A549 (cell line): ENCODE data around the gene SNTG2.

Experiments
- CBX8 ChIP-seq: fragments of 200-600 bp; sonication (generic); IDR thresholded peaks from 2 replicates; pipeline ENCODE4 v1.6.1; 2016
- KDM1A ChIP-seq: fragments of 200-600 bp; sonication (generic); IDR thresholded peaks from 2 replicates; pipeline ENCODE4 v1.6.1; 2016; ENCODE audit warnings: low read depth, mild to moderate bottlenecking
- KDM5A ChIP-seq: fragments of 200-600 bp; sonication (generic); IDR thresholded peaks from 2 replicates; pipeline ENCODE4 v1.6.1; 2016; ENCODE audit warnings: antibody characterized with exemption, mild to moderate bottlenecking
- NFE2L2 ChIP-seq: fragments of 150-350 bp; conservative IDR thresholded peaks from 2 replicates; pipeline ENCODE4 v1.6.1; 2014; ENCODE audit warnings: low read length
- RAD21 ChIP-seq, 2 experiments: fragments of >200 bp in 1 of 2; sonication (Bioruptor Twin) in 1 of 2; formaldehyde crosslinking in 1 of 2; IDR thresholded peaks in 1 of 2; conservative IDR thresholded peaks in 1 of 2; 2 replicates in 1 of 2; 3 replicates in 1 of 2; pipeline ENCODE4 v1.6.1; 2012 to 2018; ENCODE audit warnings: inconsistent platforms in 1 of 2
- TF ChIP-seq, protein P1 (sequence below): fragments of 450-650 bp; IDR thresholded peaks from 2 replicates; pipeline ENCODE4 v1.6.1; 2014; ENCODE audit warnings: antibody characterized with exemption

DNA sequence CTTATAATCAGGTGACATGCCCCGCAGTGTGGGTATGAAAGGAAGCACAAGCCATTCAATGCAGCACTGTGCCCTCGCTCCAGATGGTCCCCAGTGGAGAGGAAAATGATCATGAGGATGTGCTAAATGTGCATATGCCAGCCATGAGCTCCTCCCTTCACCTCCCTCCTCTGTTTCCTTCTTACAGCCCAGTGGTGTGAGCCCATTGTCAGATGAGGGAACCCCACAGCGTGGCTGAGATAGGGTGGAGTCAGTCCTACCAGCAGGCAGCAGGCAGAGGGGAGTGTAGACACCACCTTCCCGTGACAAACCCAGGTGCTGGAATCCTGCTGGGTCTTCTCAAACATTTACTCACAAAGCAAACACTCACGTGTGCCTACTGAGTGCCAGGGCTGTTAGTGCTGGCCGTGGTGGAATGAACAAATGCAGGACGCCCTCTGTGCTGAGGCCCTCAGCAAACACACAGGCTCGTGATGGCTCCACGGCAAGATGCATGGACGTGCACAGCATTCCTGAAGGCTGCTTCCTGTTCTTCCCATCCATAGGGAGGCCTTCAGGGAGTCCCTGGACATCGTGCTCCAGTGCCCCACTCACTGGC, 280.9 kb downstream of the SNTG2 start:
- no peak for TF ChIP-seq KDM5A
- TF ChIP-seq, protein P1, sequence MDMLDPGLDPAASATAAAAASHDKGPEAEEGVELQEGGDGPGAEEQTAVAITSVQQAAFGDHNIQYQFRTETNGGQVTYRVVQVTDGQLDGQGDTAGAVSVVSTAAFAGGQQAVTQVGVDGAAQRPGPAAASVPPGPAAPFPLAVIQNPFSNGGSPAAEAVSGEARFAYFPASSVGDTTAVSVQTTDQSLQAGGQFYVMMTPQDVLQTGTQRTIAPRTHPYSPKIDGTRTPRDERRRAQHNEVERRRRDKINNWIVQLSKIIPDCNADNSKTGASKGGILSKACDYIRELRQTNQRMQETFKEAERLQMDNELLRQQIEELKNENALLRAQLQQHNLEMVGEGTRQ, result no peak
- TF ChIP-seq KDM1A, result no peak
- no peak for TF ChIP-seq NFE2L2
- no peak for TF ChIP-seq CBX8
- no peak for TF ChIP-seq RAD21 (conservative IDR thresholded peaks at IDR 0.05 in 1 of 2, IDR thresholded peaks at IDR 0.05 in 1 of 2)
